Smooth muscle cell (in vitro differentiated cells): ENCODE measurements around the gene HOXB9. TPM values are rescaled to one million over a fixed set of nuclear protein-coding genes. Genes with fewer than 3 reads are reported as not detected.

Source experiments
- DNase-seq: peaks from one replicate; lab custom pipeline; 2025; ENCODE audit not compliant: unreplicated experiment; lab: John Stamatoyannopoulos, UW
- H2AFZ ChIP-seq: fragments of 200-600 bp; sonication (generic); 2 replicates; pipeline ENCODE4 v1.6.0; 2016; ENCODE audit warnings: antibody characterized with exemption, low read depth, mild to moderate bottlenecking
- H3F3A ChIP-seq: fragments of 200-600 bp; sonication (generic); 2 replicates; pipeline ENCODE4 v1.6.0; 2017; ENCODE audit warnings: antibody characterized with exemption, low read depth
- H3K27ac ChIP-seq: fragments of 200-600 bp; sonication (generic); 2 replicates; pipeline ENCODE4 v1.5.1; 2016; ENCODE audit warnings: low read depth, mild to moderate bottlenecking
- H3K27me3 ChIP-seq: fragments of 200-600 bp; sonication (generic); 2 replicates; pipeline ENCODE4 v1.6.1; 2016; ENCODE audit warnings: low read depth, mild to moderate bottlenecking
- H3K36me3 ChIP-seq: fragments of 200-600 bp; sonication (generic); 2 replicates; pipeline ENCODE4 v1.5.1; 2016; ENCODE audit warnings: low read depth
- H3K4me1 ChIP-seq: fragments of 200-600 bp; sonication (generic); 2 replicates; pipeline ENCODE4 v1.5.1; 2016; ENCODE audit warnings: low read depth
- H3K4me2 ChIP-seq: fragments of 200-600 bp; sonication (generic); 2 replicates; pipeline ENCODE4 v1.6.0; 2016; ENCODE audit warnings: mild to moderate bottlenecking
- H3K4me3 ChIP-seq: fragments of 200-600 bp; sonication (generic); 2 replicates; pipeline ENCODE4 v1.5.1; 2016; ENCODE audit warnings: mild to moderate bottlenecking
- H3K79me2 ChIP-seq: fragments of 200-600 bp; sonication (generic); 2 replicates; pipeline ENCODE4 v1.6.0; 2016; ENCODE audit warnings: low read depth, mild to moderate bottlenecking
- H3K9ac ChIP-seq: fragments of 200-600 bp; sonication (generic); 2 replicates; pipeline ENCODE4 v1.6.0; 2016; ENCODE audit warnings: low read depth
- H3K9me3 ChIP-seq: fragments of 200-600 bp; sonication (generic); replicated peaks from 2 replicates; pipeline ENCODE4 v1.5.1; 2016; ENCODE audit warnings: low read depth
- H4K20me1 ChIP-seq: fragments of 200-600 bp; sonication (generic); 2 replicates; pipeline ENCODE4 v1.6.0; 2016; ENCODE audit warnings: low read depth
- WGBS: methylation state at CpG from one replicate; pipeline ENCODE4 v1.1.7; 2016; ENCODE audit warnings: low lambda C conversion rate; 5-methylcytosine and 5-hydroxymethylcytosine counted together
- polyA plus RNA-seq: library from polyadenylated mRNA; unstranded; fragments of >200 nt; fragmentation: Nextera tagmentation; extraction: Ambion mirVana; gene quantifications from 2 replicates; pipeline ENCODE4 v1.2.1, GENCODE V29; 2016
- total RNA-seq: library from RNA; depleted of rRNA; stranded (reverse); fragments of >200 nt; gene quantifications from 2 replicates; pipeline ENCODE4 v1.2.3, GENCODE V29; 2014
- TF ChIP-seq, protein P1 (sequence below): fragments of 200-600 bp; sonication (generic); IDR thresholded peaks from 2 replicates; pipeline ENCODE4 v1.5.1; 2017; ENCODE audit warnings: borderline replicate concordance, mild to moderate bottlenecking, antibody characterized with exemption; ENCODE audit not compliant: insufficient read depth, poor library complexity, severe bottlenecking

The HOXB9 gene
- total and polyA plus RNA-seq, 2 experiments from 2014 or later, result 13.8 to 24.3 TPM

DNA sequence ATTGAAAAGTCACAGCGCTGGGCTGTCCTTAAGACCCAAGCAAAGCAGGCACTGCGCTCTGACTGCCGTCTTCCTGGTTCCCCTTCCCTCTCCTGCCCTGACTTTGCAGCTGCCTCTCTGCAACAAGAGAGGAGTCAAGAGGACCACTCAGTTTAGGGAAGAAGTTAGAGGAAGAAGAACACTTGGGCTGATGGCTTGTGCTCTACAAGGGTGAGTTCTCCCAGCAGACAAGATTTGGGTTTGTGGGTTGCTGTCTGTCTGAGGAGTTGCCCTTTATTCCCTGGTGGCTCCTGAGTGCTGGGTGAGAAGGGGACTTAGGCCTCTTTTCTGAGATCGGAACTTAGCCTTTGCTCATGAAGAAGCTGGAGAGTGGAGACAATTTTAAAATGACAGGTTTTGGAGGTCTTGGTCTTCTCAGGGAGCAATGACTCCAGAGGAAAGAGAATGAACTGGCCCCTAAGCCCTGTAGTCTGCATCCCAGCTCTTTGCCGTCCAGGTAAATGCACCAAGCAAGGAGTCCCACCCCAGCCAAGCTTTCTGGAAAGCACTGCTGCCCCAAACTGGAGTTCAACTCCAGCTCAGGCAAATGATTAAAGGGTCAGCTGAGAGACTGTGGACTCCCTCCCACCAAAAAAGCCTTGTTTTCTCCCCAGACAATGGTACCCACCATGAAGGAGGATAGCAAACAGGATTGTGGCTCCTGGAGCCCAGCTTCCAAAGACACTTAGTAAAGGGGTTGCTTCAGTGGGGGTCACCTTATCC, 2.7 kb upstream of the HOXB9 start:
- 47% methylated on average over 5 of the region's 5 CpGs for WGBS
- peaks cover 87% of the 10 kb centered on the region for H3K27me3 ChIP-seq
- TF ChIP-seq, protein P1, sequence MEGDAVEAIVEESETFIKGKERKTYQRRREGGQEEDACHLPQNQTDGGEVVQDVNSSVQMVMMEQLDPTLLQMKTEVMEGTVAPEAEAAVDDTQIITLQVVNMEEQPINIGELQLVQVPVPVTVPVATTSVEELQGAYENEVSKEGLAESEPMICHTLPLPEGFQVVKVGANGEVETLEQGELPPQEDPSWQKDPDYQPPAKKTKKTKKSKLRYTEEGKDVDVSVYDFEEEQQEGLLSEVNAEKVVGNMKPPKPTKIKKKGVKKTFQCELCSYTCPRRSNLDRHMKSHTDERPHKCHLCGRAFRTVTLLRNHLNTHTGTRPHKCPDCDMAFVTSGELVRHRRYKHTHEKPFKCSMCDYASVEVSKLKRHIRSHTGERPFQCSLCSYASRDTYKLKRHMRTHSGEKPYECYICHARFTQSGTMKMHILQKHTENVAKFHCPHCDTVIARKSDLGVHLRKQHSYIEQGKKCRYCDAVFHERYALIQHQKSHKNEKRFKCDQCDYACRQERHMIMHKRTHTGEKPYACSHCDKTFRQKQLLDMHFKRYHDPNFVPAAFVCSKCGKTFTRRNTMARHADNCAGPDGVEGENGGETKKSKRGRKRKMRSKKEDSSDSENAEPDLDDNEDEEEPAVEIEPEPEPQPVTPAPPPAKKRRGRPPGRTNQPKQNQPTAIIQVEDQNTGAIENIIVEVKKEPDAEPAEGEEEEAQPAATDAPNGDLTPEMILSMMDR, result no peak

DNA sequence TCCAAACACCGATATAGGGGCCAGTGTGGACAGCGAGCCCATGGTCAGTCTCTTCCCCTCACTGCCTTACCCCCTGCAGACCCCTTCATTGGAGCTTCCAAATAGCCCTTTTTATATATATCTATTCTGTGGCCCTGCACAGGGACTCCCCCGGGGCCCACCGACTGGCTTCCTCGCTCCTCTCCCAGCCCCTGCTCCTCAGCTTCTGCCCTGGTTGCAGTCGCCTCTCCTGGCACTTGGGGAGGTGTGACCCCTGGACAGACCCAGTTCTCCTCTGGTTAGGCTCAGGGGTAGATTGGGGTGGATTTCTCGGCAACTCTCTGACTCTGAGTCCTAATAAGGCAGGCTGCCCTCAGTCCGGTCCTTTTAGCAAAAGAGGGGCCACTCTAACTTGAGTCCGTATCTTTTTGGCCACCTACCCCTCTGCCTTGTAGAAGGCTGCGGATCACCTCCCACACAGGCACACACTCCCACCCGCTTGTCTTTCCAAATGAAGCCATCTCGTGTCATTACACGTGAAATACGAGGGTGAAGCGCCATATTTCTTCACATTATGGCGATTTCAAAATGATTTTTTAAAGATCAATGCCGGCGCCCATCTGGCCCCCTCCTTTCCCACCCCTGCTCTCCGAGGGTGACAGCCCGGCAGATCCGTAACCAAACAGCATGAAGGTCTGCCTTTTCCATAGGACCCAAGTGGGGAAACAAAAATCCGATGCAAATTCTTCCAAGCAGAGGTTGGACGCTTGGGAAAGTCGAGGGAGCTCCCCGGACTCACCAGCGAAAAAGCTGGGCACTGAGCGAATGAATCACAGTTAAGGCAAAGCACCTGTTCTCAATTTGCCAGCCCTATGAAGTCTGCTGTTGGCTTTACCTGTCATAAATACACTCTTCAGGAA, 1.7 kb upstream of the HOXB9 start:
- Histone ChIP-seq H3K9me3 (no peaks in the 10 kb centered on the region), H3K9ac (no peak overlapping the region), H3F3A (peaks cover 7% of the 10 kb centered on the region), H3K79me2 (peaks cover 30% of the 10 kb centered on the region), H3K27ac (no peak overlapping the region), H4K20me1 (peaks cover 39% of the 10 kb centered on the region), H3K27me3 (peaks cover 91% of the 10 kb centered on the region), H3K4me1 (peaks cover 6% of the 10 kb centered on the region), H3K36me3 (no peaks in the 10 kb centered on the region), H3K4me3 (no peak overlapping the region), H2AFZ (no peak overlapping the region), H3K4me2 (peak overlapping the region; percentile 99)
- no peak for DNase-seq
- TF ChIP-seq, protein P1, result no peak
- 43% methylated on average over 27 of the region's 27 CpGs for WGBS

More for the DNA sequence above, 2.7 kb upstream of the HOXB9 start:
- H3K4me1 ChIP-seq, result peaks cover 6% of the 10 kb centered on the region
- H3F3A ChIP-seq, result peaks cover 10% of the 10 kb centered on the region
- no peak overlapping the region for H3K4me2 ChIP-seq
- peaks cover 34% of the 10 kb centered on the region for H4K20me1 ChIP-seq
- H3K4me3 ChIP-seq, result no peak overlapping the region
- no peak overlapping the region for H3K27ac ChIP-seq
- H3K36me3 ChIP-seq, result no peaks in the 10 kb centered on the region
- no peaks in the 10 kb centered on the region for H3K9me3 ChIP-seq
- peaks cover 23% of the 10 kb centered on the region for H3K79me2 ChIP-seq
- no peak overlapping the region for H2AFZ ChIP-seq
- H3K9ac ChIP-seq, result no peak overlapping the region
- no peak for DNase-seq

DNA sequence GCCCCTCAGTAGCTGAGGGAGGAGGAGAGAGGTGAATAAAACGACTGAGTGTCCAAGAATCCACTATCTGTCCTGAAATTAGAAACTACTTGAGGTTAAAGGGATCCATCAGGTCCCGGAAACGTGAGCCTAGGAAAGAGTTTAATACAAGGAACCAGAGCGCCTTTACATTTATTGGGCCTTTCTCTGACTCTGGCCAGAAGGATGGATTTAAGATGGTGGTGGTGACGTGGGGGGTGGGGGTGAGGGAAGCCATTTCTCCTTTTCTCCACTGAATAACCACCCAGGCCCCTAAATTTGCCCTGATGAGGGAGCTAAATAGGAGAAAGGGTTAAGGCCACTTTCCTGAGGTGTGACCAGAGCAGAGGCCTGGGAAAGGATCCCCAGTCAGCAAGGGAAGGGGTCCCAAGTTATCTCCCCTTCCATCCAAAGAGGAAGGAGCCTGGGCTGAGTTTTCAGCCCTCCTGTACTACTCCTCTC, 1.0 kb upstream of the HOXB9 start:
- Histone ChIP-seq H3K9ac (peak overlapping the region; percentile 51), H3K9me3 (no peaks in the 10 kb centered on the region), H3K27ac (peak overlapping the region; percentile 71), H3K4me2 (peak overlapping the region; percentile 99), H3K4me1 (peaks cover 6% of the 10 kb centered on the region), H3K4me3 (peak overlapping the region; percentile 78), H2AFZ (no peak overlapping the region), H3K27me3 (peaks cover 91% of the 10 kb centered on the region), H3F3A (no peaks in the 10 kb centered on the region), H3K36me3 (no peaks in the 10 kb centered on the region), H3K79me2 (peaks cover 32% of the 10 kb centered on the region), H4K20me1 (peaks cover 43% of the 10 kb centered on the region)
- 12% methylated on average over 5 of the region's 5 CpGs for WGBS
- TF ChIP-seq, protein P1, result no peak
- DNase-seq, result no peak
